ENCODE measurements around the gene UBE2E1.
A peak's percentile ranks its signal among the peaks of the same experiment; 100 is the strongest.
"Not testable (repeated sequence)": the region's sequence is repeated elsewhere in the genome, so short reads cannot be mapped to it uniquely, and the experiment has no call there.

Gene UBE2E1

GRCh38 chr3:23913182-23913581 is 107.4 kb downstream of the UBE2E1 start:
- DNase-seq (ENCODE audit: extremely low read depth, low read depth), result no peak
- no peak for TF ChIP-seq CTCF (IDR thresholded peaks at IDR 0.05; ENCODE audit: low read depth, low read length)

- no peak for DNase-seq (ENCODE audit: extremely low read depth, low read depth)
- no peak for TF ChIP-seq CTCF (IDR thresholded peaks at IDR 0.05; ENCODE audit: low read depth, low read length)
Observed at GRCh38 chr3:23913873-23914743, 108.4 kb downstream of the UBE2E1 start.

GRCh38 chr3:23915537-23916108 is 109.9 kb downstream of the UBE2E1 start:
- no peak for DNase-seq (ENCODE audit: extremely low read depth, low read depth)
- TF ChIP-seq CTCF (IDR thresholded peaks at IDR 0.05; ENCODE audit: low read depth, low read length), result no peak

- no peak for DNase-seq (ENCODE audit: extremely low read depth, low read depth)
- TF ChIP-seq CTCF (IDR thresholded peaks at IDR 0.05; ENCODE audit: low read depth, low read length), result no peak
Observed at GRCh38 chr3:23916152-23916885, 110.6 kb downstream of the UBE2E1 start.

GRCh38 chr3:23916886-23917678 is 111.3 kb downstream of the UBE2E1 start, which contains the start of the genes NKIRAS1 and RPL15:
Gene NKIRAS1 (minus strand): TSS chr3:23916990. CDS start chr3:23910904, 6,086 bp downstream.
Gene RPL15 (plus strand): TSS chr3:23917132. CDS start chr3:23917860, 728 bp downstream.
- TF ChIP-seq CTCF (IDR thresholded peaks at IDR 0.05; ENCODE audit: low read depth, low read length), result peak; percentile 36
- DNase-seq (ENCODE audit: extremely low read depth, low read depth), result peak; percentile 91

- DNase-seq (ENCODE audit: extremely low read depth, low read depth), result not testable (repeated sequence)
Observed at GRCh38 chr3:23917679-23918303, 112.0 kb downstream of the UBE2E1 start.

GRCh38 chr3:23918331-23918730 is 112.6 kb downstream of the UBE2E1 start:
- DNase-seq (ENCODE audit: extremely low read depth, low read depth), result not testable (repeated sequence)

All from AG09319 (cell line).